HepG2 (cell line): Measurements from ENCODE around the gene ANO2. TPM values are rescaled to one million over a fixed set of nuclear protein-coding genes. Genes with fewer than 3 reads are reported as not detected.

Experiments used
- ATAC-seq: fragments of 200-7000 bp; cut with Tn5 transposase; 3 replicates; pipeline ENCODE4 v1.9.1; 2020; ENCODE audit warnings: mild to moderate bottlenecking, moderate library complexity
- BruUV-seq: library from RNA; stranded (reverse); fragments of 400-500 nt; replicated peaks from 2 replicates; lab custom pipeline; 2021; lab: Mats Ljungman, UMichigan
- CTCF ChIA-PET: fragments of 300-600 bp; formaldehyde crosslinking; extraction: SDS; loops from one replicate; lab custom pipeline; 2021; ENCODE audit warnings: low total read pairs, inconsistent platforms, low intra/inter-chr PET ratio; lab: Yijun Ruan, JAX
- POLR2A ChIA-PET: fragments of 350-600 bp; sonication (Branson Sonifier 250); formaldehyde crosslinking; loops from one replicate; lab custom pipeline; 2020; ENCODE audit warnings: antibody characterized with exemption, inconsistent platforms; lab: Yijun Ruan, JAX
- DNase-seq: peaks from one replicate; pipeline ENCODE4 v3.0.0-alpha.2; 2015; ENCODE audit warnings: low spot score
- FAIRE-seq: peaks from 3 replicates; lab custom pipeline; 2011; peaks lifted over from hg19 to GRCh38; lab: Jason Lieb, UNC
- H2AFZ ChIP-seq: one replicate; pipeline ENCODE4 v1.6.1; 2011; ENCODE audit warnings: low read length, inconsistent platforms
- H3K27ac ChIP-seq: fragments of 300-600 bp; 3 replicates; pipeline ENCODE4 v1.8.0; 2011; ENCODE audit warnings: mixed run types, mild to moderate bottlenecking, mixed read lengths, low read length, inconsistent platforms; ENCODE audit not compliant: insufficient read depth; ENCODE audit errors: extremely low read length
- H3K27me3 ChIP-seq, 2 experiments: fragments of 200-600 bp in 1 of 2; 2 replicates in 1 of 2; 3 replicates in 1 of 2; pipeline versions ENCODE4 v1.6.0 to v1.8.0; 2011; ENCODE audit warnings: low read length in 2 of 2, mild to moderate bottlenecking in 2 of 2, moderate library complexity in 2 of 2, inconsistent platforms in 1 of 2; ENCODE audit not compliant: insufficient read depth in 2 of 2, control insufficient read depth in 1 of 2
- H3K36me3 ChIP-seq, 2 experiments: fragments of 200-600 bp in 1 of 2; replicated peaks in 1 of 2; 2 replicates in 1 of 2; 3 replicates in 1 of 2; pipeline versions ENCODE4 v1.5.1 to v1.8.0; 2011; ENCODE audit warnings: low read length in 2 of 2, inconsistent platforms in 1 of 2; ENCODE audit not compliant: insufficient read depth in 2 of 2, control insufficient read depth in 1 of 2
- H3K4me1 ChIP-seq: 2 replicates; pipeline ENCODE4 v1.5.1; 2012; ENCODE audit warnings: low read length, inconsistent platforms; ENCODE audit not compliant: insufficient read depth
- H3K4me2 ChIP-seq: 2 replicates; pipeline ENCODE4 v1.6.0; 2011; ENCODE audit warnings: low read depth, low read length, inconsistent platforms
- H3K4me3 ChIP-seq, 3 experiments: fragments of 200-600 bp in 1 of 3; sonication (generic), shearing (Covaris generic) in 1 of 3; replicated peaks in 1 of 3; 2 replicates each; pipeline ENCODE4 v1.5.1; 2011 to 2016; ENCODE audit warnings: low read length in 3 of 3, inconsistent platforms in 2 of 3, low read depth in 2 of 3, mild to moderate bottlenecking in 2 of 3, control low read depth in 1 of 3, mixed read lengths in 1 of 3; ENCODE audit not compliant: insufficient read depth in 1 of 3
- H3K79me2 ChIP-seq: one replicate; pipeline ENCODE4 v1.6.1; 2011; ENCODE audit warnings: low read length, inconsistent platforms; ENCODE audit not compliant: insufficient read depth
- H3K9ac ChIP-seq: 2 replicates; pipeline ENCODE4 v1.6.0; 2011; ENCODE audit warnings: mild to moderate bottlenecking, low read depth, low read length, inconsistent platforms; ENCODE audit not compliant: insufficient read depth
- H3K9me3 ChIP-seq: 2 replicates; pipeline ENCODE4 v1.5.1; 2012; ENCODE audit warnings: mild to moderate bottlenecking, low read length
- H4K20me1 ChIP-seq: 2 replicates; pipeline ENCODE4 v1.6.0; 2011; ENCODE audit warnings: inconsistent platforms, mild to moderate bottlenecking, low read length, moderate library complexity; ENCODE audit not compliant: insufficient read depth
- BHLHE40 ChIP-seq: IDR thresholded peaks from 2 replicates; pipeline ENCODE4 v1.6.1; 2011; ENCODE audit warnings: low read length, improper control_type of control experiment
- HOXD1 ChIP-seq: sonication (generic); formaldehyde crosslinking; IDR thresholded peaks from 2 replicates; pipeline ENCODE4 v1.5.0; 2020; ENCODE audit warnings: missing genetic modification reagents
- KMT2B ChIP-seq: IDR thresholded peaks from 2 replicates; pipeline ENCODE4 v1.6.1; 2016; ENCODE audit warnings: missing genetic modification reagents, missing compliant biosample characterization
- TARDBP ChIP-seq: sonication (generic); formaldehyde crosslinking; IDR thresholded peaks from 2 replicates; pipeline ENCODE4 v1.8.0; 2022; ENCODE audit warnings: mild to moderate bottlenecking, missing genetic modification reagents
- ZNF660 ChIP-seq: sonication (generic); formaldehyde crosslinking; IDR thresholded peaks from 2 replicates; pipeline ENCODE4 v1.5.1; 2020; ENCODE audit warnings: mild to moderate bottlenecking, low read depth, missing genetic modification reagents, borderline replicate concordance
- WGBS: methylation state at CpG from one replicate; pipeline ENCODE4 v1.1.6; 2017; ENCODE audit warnings: low lambda C conversion rate; 5-methylcytosine and 5-hydroxymethylcytosine counted together
- in situ Hi-C: cut with HindIII; loops from 2 replicates; pipeline ENCODE4 v1.10.0; 2017; ENCODE audit warnings: low pct_unique_long_range_greater_than_20kb; ENCODE audit not compliant: extremely low pct_ligation_motif_present
- intact Hi-C: fragments of 100-400 bp; cut with micrococcal nuclease; formaldehyde crosslinking; loops from one replicate; pipeline ENCODE4 v1.10.0; 2022; ENCODE audit not compliant: unreplicated experiment
- polyA plus RNA-seq, 8 experiments: library from polyadenylated mRNA; depleted of rRNA in 3 of 8; stranded (reverse) in 7 of 8; unstranded in 1 of 8; fragments of >200 nt; fragmentation: Illumina TruSeq in 4 of 8; extraction: Trizol in 4 of 8; gene quantifications; 2 replicates each; pipeline versions ENCODE4 v1.2.1 to v1.2.3, GENCODE V29; 2011 to 2016; ENCODE audit warnings: low read depth in 4 of 8, missing spikeins in 1 of 8, mixed read lengths in 1 of 8; ENCODE audit not compliant: insufficient read depth in 1 of 8
- total RNA-seq, 5 experiments: library from RNA; depleted of rRNA; stranded (reverse); fragments of >200 nt; fragmentation: Illumina TruSeq; extraction: Trizol; gene quantifications; 2 replicates each; pipeline ENCODE4 v1.2.3, GENCODE V29; 2016; ENCODE audit warnings: low read depth in 1 of 5
- TF ChIP-seq, protein P1 (sequence below): sonication (generic); formaldehyde crosslinking; IDR thresholded peaks from 2 replicates; pipeline ENCODE4; 2020; ENCODE audit warnings: missing genetic modification reagents, mild to moderate bottlenecking, borderline replicate concordance
- TF ChIP-seq, protein P2 (sequence below): sonication (generic); formaldehyde crosslinking; IDR thresholded peaks from 2 replicates; pipeline ENCODE4 v1.9.0; 2022; ENCODE audit warnings: missing genetic modification reagents, mild to moderate bottlenecking, borderline replicate concordance
- TF ChIP-seq, protein P3 (sequence below): sonication (generic); formaldehyde crosslinking; IDR thresholded peaks from 2 replicates; pipeline ENCODE4 v1.4.0; 2020; ENCODE audit warnings: missing genetic modification reagents
- TF ChIP-seq, protein P4 (sequence below): sonication (generic); formaldehyde crosslinking; IDR thresholded peaks from 2 replicates; pipeline ENCODE4 v1.4.0; 2020; ENCODE audit warnings: missing genetic modification reagents
- TF ChIP-seq, protein P5 (sequence below): sonication (generic); formaldehyde crosslinking; IDR thresholded peaks from 2 replicates; pipeline ENCODE4 v1.5.1; 2020; ENCODE audit warnings: mild to moderate bottlenecking, missing genetic modification reagents, borderline replicate concordance

ANO2 gene
- total and polyA plus RNA-seq, 2 of the 13 experiments (the other 11 are each of a cell fraction or from before 2014, with no cell fraction given), result 0.18 TPM; not detected in 1

DNA sequence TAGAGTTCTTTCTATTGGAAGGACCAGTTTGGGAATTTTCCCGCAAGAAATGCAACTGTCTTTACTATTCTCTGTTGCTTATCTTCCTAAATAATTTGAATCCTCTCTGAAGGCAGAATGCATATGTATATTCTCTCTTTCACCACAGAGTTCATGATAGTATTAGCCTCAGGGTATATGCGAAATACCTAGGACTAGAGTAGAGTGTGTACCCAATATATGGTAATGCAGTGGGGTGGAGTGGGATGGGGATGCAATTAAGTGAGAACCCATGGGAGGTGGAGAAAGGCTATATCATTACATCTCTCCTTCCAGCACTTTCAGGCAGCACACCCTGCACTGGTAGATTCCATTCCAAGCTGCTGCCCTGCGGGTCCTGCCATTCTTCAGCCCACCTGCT is 207.3 kb downstream of the ANO2 start:
- ATAC-seq (no peak), DNase-seq (no peak), FAIRE-seq (no peak)
- Histone ChIP-seq H3K36me3 (no peaks in the 10 kb centered on the region), H3K27ac (no peak overlapping the region), H3K27me3 (no peaks in the 10 kb centered on the region), H3K79me2 (no peaks in the 10 kb centered on the region), H3K9ac (no peak overlapping the region), H2AFZ (no peak overlapping the region), H3K4me1 (peaks cover under 1% of the 10 kb centered on the region; the same call in 1 of the 2 replicates), H4K20me1 (no peaks in the 10 kb centered on the region), H3K9me3 (no peaks in the 10 kb centered on the region), H3K4me2 (no peak overlapping the region), H3K4me3 (no peak overlapping the region)
- ChIA-PET POLR2A (no interaction called here), CTCF (no interaction called here)
- intact Hi-C loops (no loop called here), in situ Hi-C loops (no loop called here)
- 76% methylated on average over 3 of the region's 3 CpGs for WGBS
- BruUV-seq, result no TSS peak
- TF ChIP-seq, protein P1, sequence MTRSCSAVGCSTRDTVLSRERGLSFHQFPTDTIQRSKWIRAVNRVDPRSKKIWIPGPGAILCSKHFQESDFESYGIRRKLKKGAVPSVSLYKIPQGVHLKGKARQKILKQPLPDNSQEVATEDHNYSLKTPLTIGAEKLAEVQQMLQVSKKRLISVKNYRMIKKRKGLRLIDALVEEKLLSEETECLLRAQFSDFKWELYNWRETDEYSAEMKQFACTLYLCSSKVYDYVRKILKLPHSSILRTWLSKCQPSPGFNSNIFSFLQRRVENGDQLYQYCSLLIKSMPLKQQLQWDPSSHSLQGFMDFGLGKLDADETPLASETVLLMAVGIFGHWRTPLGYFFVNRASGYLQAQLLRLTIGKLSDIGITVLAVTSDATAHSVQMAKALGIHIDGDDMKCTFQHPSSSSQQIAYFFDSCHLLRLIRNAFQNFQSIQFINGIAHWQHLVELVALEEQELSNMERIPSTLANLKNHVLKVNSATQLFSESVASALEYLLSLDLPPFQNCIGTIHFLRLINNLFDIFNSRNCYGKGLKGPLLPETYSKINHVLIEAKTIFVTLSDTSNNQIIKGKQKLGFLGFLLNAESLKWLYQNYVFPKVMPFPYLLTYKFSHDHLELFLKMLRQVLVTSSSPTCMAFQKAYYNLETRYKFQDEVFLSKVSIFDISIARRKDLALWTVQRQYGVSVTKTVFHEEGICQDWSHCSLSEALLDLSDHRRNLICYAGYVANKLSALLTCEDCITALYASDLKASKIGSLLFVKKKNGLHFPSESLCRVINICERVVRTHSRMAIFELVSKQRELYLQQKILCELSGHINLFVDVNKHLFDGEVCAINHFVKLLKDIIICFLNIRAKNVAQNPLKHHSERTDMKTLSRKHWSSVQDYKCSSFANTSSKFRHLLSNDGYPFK (CRISPR knock-in tag), result no peak
- TF ChIP-seq, protein P2, sequence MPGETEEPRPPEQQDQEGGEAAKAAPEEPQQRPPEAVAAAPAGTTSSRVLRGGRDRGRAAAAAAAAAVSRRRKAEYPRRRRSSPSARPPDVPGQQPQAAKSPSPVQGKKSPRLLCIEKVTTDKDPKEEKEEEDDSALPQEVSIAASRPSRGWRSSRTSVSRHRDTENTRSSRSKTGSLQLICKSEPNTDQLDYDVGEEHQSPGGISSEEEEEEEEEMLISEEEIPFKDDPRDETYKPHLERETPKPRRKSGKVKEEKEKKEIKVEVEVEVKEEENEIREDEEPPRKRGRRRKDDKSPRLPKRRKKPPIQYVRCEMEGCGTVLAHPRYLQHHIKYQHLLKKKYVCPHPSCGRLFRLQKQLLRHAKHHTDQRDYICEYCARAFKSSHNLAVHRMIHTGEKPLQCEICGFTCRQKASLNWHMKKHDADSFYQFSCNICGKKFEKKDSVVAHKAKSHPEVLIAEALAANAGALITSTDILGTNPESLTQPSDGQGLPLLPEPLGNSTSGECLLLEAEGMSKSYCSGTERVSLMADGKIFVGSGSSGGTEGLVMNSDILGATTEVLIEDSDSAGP (CRISPR knock-in tag), result no peak
- TF ChIP-seq, protein P3, sequence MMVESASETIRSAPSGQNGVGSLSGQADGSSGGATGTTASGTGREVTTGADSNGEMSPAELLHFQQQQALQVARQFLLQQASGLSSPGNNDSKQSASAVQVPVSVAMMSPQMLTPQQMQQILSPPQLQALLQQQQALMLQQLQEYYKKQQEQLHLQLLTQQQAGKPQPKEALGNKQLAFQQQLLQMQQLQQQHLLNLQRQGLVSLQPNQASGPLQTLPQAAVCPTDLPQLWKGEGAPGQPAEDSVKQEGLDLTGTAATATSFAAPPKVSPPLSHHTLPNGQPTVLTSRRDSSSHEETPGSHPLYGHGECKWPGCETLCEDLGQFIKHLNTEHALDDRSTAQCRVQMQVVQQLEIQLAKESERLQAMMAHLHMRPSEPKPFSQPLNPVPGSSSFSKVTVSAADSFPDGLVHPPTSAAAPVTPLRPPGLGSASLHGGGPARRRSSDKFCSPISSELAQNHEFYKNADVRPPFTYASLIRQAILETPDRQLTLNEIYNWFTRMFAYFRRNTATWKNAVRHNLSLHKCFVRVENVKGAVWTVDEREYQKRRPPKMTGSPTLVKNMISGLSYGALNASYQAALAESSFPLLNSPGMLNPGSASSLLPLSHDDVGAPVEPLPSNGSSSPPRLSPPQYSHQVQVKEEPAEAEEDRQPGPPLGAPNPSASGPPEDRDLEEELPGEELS (CRISPR knock-in tag), result no peak
- TF ChIP-seq BHLHE40, result no peak
- TF ChIP-seq ZNF660 (CRISPR knock-in tag), result no peak
- no peak for TF ChIP-seq HOXD1
- TF ChIP-seq TARDBP, result no peak
- TF ChIP-seq, protein P4, sequence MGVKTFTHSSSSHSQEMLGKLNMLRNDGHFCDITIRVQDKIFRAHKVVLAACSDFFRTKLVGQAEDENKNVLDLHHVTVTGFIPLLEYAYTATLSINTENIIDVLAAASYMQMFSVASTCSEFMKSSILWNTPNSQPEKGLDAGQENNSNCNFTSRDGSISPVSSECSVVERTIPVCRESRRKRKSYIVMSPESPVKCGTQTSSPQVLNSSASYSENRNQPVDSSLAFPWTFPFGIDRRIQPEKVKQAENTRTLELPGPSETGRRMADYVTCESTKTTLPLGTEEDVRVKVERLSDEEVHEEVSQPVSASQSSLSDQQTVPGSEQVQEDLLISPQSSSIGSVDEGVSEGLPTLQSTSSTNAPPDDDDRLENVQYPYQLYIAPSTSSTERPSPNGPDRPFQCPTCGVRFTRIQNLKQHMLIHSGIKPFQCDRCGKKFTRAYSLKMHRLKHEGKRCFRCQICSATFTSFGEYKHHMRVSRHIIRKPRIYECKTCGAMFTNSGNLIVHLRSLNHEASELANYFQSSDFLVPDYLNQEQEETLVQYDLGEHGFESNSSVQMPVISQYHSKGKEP (CRISPR knock-in tag), result no peak
- no peak for TF ChIP-seq KMT2B (CRISPR knock-in tag)
- TF ChIP-seq, protein P5, sequence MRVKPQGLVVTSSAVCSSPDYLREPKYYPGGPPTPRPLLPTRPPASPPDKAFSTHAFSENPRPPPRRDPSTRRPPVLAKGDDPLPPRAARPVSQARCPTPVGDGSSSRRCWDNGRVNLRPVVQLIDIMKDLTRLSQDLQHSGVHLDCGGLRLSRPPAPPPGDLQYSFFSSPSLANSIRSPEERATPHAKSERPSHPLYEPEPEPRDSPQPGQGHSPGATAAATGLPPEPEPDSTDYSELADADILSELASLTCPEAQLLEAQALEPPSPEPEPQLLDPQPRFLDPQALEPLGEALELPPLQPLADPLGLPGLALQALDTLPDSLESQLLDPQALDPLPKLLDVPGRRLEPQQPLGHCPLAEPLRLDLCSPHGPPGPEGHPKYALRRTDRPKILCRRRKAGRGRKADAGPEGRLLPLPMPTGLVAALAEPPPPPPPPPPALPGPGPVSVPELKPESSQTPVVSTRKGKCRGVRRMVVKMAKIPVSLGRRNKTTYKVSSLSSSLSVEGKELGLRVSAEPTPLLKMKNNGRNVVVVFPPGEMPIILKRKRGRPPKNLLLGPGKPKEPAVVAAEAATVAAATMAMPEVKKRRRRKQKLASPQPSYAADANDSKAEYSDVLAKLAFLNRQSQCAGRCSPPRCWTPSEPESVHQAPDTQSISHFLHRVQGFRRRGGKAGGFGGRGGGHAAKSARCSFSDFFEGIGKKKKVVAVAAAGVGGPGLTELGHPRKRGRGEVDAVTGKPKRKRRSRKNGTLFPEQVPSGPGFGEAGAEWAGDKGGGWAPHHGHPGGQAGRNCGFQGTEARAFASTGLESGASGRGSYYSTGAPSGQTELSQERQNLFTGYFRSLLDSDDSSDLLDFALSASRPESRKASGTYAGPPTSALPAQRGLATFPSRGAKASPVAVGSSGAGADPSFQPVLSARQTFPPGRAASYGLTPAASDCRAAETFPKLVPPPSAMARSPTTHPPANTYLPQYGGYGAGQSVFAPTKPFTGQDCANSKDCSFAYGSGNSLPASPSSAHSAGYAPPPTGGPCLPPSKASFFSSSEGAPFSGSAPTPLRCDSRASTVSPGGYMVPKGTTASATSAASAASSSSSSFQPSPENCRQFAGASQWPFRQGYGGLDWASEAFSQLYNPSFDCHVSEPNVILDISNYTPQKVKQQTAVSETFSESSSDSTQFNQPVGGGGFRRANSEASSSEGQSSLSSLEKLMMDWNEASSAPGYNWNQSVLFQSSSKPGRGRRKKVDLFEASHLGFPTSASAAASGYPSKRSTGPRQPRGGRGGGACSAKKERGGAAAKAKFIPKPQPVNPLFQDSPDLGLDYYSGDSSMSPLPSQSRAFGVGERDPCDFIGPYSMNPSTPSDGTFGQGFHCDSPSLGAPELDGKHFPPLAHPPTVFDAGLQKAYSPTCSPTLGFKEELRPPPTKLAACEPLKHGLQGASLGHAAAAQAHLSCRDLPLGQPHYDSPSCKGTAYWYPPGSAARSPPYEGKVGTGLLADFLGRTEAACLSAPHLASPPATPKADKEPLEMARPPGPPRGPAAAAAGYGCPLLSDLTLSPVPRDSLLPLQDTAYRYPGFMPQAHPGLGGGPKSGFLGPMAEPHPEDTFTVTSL (CRISPR knock-in tag), result no peak
